ENCODE measurements around the gene SLC6A18. TPM values are rescaled to one million over a fixed set of nuclear protein-coding genes. Genes with fewer than 3 reads are reported as not detected.
A peak's percentile ranks its signal among the peaks of the same experiment; 100 is the strongest.

The SLC6A18 gene
- total and polyA plus RNA-seq, 2 of the 13 experiments (the other 11 are each of a cell fraction or from before 2014, with no cell fraction given): not detected

DNA sequence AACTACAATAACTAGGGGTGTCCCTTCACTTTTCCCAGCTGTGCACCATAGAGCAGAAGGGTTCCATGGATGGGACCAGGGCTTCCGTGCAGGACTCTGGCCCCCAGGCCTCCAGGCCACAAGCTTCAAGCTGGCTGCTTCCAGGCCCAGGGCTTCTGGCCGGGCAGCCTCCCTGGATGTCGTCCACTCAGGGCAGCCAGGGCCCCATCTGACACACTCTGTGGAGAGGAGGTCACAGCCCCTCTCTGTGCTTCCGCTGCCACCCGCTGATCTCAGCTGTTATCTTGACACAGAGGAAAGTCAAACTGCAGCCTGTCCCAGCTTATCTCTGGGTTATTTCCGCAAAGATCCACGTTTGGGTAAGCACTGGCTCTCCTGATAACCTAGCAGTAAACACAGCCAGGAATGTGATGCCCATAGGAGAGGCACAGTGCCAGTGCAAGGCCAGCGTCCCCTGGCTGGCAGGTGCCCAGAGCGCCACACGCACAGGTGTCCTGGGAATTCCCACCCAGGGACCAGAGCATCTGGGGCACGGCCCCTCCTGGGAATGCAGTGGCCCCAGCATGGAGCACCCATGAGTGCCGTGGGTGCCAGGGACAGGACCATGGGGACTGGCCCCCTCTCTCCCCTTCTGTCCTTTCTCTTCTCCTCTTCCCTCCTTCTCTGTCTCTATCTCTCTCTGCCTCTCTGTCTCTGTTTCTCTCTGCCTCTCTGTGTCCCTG is 39.4 kb upstream of the SLC6A18 start (continued):
- TF ChIP-seq, protein P1, sequence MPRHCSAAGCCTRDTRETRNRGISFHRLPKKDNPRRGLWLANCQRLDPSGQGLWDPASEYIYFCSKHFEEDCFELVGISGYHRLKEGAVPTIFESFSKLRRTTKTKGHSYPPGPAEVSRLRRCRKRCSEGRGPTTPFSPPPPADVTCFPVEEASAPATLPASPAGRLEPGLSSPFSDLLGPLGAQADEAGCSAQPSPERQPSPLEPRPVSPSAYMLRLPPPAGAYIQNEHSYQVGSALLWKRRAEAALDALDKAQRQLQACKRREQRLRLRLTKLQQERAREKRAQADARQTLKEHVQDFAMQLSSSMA (CRISPR knock-in tag; IDR thresholded peaks at IDR 0.05): peak; percentile 74; the same call in 1 of the 2 replicates
- TF ChIP-seq PRPF4 (IDR thresholded peaks at IDR 0.05; ENCODE audit: low read depth, low read length, poor library complexity, severe bottlenecking): no peak
- TF ChIP-seq TSC22D2 (CRISPR knock-in tag; IDR thresholded peaks at IDR 0.05; ENCODE audit: borderline replicate concordance): peak; percentile 70; the same call in 1 of the 2 replicates
- no peak for TF ChIP-seq ZNF460 (CRISPR knock-in tag; IDR thresholded peaks at IDR 0.05; ENCODE audit: borderline replicate concordance)
- no peak for TF ChIP-seq ZNF253 (CRISPR knock-in tag; IDR thresholded peaks at IDR 0.05; ENCODE audit: borderline replicate concordance)
- no peak for TF ChIP-seq POLR2AphosphoS2 (IDR thresholded peaks at IDR 0.05; ENCODE audit: low read depth, low read length)
- 0 out of 2 replicates have a peak, but pooled peaks have one; percentile 37 for TF ChIP-seq SIX4 (CRISPR knock-in tag; IDR thresholded peaks at IDR 0.05)
- TF ChIP-seq, protein P2, sequence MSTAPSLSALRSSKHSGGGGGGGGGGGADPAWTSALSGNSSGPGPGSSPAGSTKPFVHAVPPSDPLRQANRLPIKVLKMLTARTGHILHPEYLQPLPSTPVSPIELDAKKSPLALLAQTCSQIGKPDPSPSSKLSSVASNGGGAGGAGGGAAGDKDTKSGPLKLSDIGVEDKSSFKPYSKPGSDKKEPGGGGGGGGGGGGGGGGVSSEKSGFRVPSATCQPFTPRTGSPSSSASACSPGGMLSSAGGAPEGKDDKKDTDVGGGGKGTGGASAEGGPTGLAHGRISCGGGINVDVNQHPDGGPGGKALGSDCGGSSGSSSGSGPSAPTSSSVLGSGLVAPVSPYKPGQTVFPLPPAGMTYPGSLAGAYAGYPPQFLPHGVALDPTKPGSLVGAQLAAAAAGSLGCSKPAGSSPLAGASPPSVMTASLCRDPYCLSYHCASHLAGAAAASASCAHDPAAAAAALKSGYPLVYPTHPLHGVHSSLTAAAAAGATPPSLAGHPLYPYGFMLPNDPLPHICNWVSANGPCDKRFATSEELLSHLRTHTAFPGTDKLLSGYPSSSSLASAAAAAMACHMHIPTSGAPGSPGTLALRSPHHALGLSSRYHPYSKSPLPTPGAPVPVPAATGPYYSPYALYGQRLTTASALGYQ (CRISPR knock-in tag; IDR thresholded peaks at IDR 0.05): peak; percentile 55; the same call in 1 of the 2 replicates
- no peak for TF ChIP-seq MIER3 (CRISPR knock-in tag; IDR thresholded peaks at IDR 0.05; ENCODE audit: borderline replicate concordance)
- no peak for TF ChIP-seq KAT7 (CRISPR knock-in tag; IDR thresholded peaks at IDR 0.05; ENCODE audit: borderline replicate concordance)
- TF ChIP-seq ZNF317 (CRISPR knock-in tag; IDR thresholded peaks at IDR 0.05): no peak
- TF ChIP-seq, protein P3, sequence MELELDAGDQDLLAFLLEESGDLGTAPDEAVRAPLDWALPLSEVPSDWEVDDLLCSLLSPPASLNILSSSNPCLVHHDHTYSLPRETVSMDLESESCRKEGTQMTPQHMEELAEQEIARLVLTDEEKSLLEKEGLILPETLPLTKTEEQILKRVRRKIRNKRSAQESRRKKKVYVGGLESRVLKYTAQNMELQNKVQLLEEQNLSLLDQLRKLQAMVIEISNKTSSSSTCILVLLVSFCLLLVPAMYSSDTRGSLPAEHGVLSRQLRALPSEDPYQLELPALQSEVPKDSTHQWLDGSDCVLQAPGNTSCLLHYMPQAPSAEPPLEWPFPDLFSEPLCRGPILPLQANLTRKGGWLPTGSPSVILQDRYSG (CRISPR knock-in tag; IDR thresholded peaks at IDR 0.05): no peak
- TF ChIP-seq ZNF10 (CRISPR knock-in tag; IDR thresholded peaks at IDR 0.05; ENCODE audit: borderline replicate concordance, low read depth): no peak
- TF ChIP-seq ZNF670 (CRISPR knock-in tag; IDR thresholded peaks at IDR 0.05; ENCODE audit: borderline replicate concordance): no peak
- TF ChIP-seq TGIF2 (CRISPR knock-in tag; IDR thresholded peaks at IDR 0.05): peak; percentile 58
- TF ChIP-seq, protein P4, sequence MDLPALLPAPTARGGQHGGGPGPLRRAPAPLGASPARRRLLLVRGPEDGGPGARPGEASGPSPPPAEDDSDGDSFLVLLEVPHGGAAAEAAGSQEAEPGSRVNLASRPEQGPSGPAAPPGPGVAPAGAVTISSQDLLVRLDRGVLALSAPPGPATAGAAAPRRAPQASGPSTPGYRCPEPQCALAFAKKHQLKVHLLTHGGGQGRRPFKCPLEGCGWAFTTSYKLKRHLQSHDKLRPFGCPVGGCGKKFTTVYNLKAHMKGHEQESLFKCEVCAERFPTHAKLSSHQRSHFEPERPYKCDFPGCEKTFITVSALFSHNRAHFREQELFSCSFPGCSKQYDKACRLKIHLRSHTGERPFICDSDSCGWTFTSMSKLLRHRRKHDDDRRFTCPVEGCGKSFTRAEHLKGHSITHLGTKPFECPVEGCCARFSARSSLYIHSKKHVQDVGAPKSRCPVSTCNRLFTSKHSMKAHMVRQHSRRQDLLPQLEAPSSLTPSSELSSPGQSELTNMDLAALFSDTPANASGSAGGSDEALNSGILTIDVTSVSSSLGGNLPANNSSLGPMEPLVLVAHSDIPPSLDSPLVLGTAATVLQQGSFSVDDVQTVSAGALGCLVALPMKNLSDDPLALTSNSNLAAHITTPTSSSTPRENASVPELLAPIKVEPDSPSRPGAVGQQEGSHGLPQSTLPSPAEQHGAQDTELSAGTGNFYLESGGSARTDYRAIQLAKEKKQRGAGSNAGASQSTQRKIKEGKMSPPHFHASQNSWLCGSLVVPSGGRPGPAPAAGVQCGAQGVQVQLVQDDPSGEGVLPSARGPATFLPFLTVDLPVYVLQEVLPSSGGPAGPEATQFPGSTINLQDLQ (CRISPR knock-in tag; IDR thresholded peaks at IDR 0.05): 0 out of 2 replicates have a peak, but pooled peaks have one; percentile 83
- peak; percentile 20; the same call in 1 of the 2 replicates for TF ChIP-seq ZNF772 (CRISPR knock-in tag; IDR thresholded peaks at IDR 0.05)
- TF ChIP-seq ZBTB42 (CRISPR knock-in tag; IDR thresholded peaks at IDR 0.05): no peak
- no peak for TF ChIP-seq ZSCAN22 (CRISPR knock-in tag; IDR thresholded peaks at IDR 0.05)
- peak; percentile 78; the same call in 1 of the 2 replicates for TF ChIP-seq ZNF431 (CRISPR knock-in tag; IDR thresholded peaks at IDR 0.05; ENCODE audit: borderline replicate concordance, low read depth)
- TF ChIP-seq ZBTB7A (CRISPR knock-in tag; IDR thresholded peaks at IDR 0.05): peak; percentile 57
- TF ChIP-seq ZNF567 (CRISPR knock-in tag; IDR thresholded peaks at IDR 0.05; ENCODE audit: borderline replicate concordance): no peak
- TF ChIP-seq ZNF383 (CRISPR knock-in tag; IDR thresholded peaks at IDR 0.05; ENCODE audit: borderline replicate concordance): 0 out of 2 replicates have a peak, but pooled peaks have one; percentile 62
- peak; percentile 85 for TF ChIP-seq TBX2 (CRISPR knock-in tag; IDR thresholded peaks at IDR 0.05; ENCODE audit: borderline replicate concordance)

All from HepG2 (cell line).